Brain pericyte (primary cell): ENCODE data around the gene PRKCA.

Experiments used
- DNase-seq: peaks from one replicate; pipeline ENCODE4 v3.0.0-alpha.2; 2012; ENCODE audit warnings: low read depth, low spot score

PRKCA gene

DNA sequence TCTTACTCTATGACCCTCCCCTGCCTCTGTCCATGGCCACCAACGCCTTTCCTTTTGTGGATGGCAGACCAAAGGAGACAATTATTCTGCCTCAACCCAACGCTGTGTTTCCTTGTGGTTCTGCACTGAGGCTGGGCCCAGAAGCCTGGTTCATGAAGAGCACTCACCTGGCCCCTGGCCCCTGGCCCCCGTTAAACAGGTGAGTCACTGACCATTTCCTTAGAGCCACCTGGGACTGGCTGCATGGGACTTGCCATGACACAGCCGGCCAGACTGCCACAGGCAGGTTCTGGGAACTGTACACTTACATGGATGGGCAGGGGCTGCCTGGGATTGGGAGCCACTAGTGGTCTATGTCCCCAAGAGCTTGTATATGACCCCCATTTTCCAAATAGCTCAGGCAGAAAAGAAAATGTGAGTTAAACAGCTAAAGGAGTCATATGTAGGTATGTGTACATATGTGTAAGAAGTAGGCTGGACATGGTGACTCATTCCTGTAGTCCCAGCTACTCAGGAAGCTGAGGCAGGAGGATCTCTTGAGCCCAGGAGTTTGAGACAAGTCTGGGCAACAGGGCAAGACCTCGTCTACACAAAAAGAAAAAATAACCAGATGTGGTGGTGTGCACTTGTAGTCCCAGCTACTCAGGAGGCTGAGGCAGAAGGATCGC is 350.6 kb downstream of the PRKCA start:
- no peak for DNase-seq

DNA sequence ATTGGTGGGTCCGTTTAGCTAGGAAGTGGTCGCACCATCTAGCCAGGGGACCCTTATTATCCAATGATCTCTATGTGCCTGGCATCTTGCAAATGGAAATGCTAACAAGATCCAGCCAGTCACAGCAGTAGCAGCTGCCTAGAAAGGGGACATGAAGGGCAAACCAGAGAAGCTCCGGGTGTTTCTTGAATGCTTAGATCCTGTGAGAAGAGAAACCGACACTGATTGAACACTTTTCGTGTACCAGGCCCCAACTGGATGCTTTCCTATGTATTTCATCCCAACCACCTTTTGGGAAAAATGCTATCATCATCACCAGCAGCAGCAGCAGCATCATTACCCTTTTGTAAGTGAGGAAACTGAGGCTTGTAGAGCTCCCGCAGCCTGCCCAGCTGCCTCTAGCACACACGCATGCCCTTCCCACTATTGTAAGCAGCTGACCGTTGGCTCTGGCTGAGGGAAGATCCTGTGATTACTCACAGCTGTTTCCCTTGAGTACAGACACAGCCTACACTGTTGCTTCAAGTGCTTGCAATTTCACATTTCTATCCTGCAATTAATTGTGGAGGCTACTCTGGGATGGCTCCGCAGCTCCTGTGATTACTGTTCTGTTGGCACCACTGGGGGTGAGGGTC is 351.8 kb downstream of the PRKCA start:
- no peak for DNase-seq

DNA sequence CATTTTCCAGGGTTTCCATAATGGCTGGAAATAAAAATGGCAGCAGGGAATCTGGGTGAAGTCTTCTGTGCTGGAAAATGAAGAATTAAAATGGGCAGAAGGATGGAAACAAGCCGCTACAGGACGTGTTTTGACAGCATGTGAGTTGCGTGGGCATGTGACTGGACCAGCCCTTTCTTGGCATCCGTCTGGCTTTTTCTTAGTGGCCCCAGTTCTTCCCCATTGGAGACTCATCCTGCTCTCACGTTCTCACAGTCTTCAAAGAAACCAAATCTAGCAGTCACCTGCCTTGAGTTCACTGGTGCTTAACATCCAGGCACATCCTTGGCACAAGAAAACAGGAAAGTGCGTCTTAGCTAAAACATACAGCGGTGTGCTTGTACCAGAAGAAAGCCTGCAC is 352.4 kb downstream of the PRKCA start:
- DNase-seq, result no peak

DNA sequence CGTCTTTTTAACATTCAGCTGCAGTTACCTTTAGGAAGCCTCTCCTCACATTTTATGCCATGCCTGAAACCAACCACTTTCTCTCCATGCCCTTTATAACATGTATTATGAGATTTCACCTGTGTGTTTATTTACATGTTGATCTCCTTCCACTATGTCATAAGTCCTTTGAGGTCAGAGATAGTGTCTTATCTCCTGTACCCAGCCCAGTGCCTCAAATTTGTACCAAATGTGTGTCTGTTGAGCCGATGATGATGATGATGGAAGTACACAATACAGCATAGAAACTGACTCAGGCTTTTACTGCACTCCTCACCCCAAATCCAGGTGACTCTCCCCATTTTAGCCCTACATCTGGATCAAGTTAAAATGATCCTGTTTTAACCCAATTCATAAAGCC is 353.0 kb downstream of the PRKCA start:
- no peak for DNase-seq

DNA sequence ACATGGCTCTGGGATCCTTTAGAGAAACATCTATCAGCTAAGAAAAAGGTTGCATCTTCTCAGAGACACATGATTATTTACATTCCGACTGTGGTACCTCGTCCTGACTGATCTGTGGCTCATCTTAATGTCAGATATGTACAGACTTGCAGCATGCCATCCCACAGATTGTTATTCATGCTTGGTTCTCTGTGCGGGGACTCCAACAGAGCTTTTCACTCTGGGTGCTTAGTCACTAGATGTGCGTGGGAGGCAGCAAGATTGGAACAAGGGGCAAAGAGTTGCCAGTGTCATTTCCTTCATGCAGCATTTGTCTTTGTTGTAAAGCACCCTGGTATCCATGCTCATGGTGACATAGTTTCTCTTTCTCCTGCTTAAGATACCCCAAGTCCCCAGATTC is 353.4 kb downstream of the PRKCA start:
- DNase-seq, result no peak

DNA sequence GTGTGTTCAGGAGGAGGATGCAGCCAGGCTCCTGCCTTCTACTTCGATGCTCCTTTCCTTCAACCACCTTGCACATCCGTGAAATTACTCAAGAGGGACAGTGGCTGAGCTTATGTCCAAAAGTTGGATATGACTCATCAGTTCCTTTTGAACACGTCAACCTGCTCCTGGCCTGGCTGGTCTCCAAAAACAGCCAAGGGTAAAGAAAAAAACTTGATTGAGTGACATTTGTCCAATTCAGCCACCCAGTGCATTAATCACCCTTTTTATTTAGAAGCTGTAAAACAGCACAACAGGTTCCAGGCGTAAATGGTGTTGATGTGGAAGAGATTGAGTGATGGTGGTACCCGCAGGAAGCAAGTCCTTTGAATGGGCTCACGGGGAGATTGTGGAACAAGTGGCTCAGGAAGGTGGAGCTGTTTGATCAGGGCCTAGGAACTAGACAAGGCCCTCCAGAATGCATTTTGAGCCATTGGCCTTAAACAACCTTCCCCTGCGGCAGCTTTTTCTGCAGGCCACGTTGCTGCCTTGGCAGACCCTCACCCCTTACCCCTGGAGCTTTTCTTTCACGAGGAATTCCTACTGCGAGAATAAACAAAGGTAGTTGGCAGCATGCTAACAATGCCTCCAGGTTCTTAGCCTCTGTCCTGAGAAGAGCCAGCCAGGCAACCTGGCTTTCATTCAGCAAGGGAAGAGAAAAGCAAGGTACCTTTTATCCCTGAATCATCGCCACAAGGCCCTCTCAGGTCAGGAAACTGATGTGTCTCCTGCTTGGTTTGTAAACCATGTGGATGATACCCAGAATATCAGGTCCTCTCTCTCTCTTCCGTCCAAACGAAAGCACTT is 359.2 kb downstream of the PRKCA start:
- no peak for DNase-seq

DNA sequence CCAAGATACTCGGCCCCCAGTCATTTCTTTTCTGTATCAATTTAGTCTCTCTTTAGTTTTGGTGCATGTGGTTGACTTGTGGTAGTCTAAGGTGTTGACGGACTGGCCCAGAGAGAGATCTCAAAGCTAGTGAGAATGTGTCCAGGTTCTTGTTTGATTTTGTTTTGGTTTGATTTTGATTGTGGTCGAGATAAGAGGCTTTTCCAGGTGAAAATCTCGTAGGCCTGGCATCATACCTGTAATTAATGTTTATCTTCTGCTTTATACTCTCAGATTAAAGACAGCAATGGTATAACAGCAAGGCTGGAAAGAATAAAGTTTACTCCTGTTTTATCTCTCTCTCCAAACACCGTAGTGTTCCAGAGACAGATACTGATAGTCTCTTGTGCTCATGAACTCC is 360.1 kb downstream of the PRKCA start:
- no peak for DNase-seq

DNA sequence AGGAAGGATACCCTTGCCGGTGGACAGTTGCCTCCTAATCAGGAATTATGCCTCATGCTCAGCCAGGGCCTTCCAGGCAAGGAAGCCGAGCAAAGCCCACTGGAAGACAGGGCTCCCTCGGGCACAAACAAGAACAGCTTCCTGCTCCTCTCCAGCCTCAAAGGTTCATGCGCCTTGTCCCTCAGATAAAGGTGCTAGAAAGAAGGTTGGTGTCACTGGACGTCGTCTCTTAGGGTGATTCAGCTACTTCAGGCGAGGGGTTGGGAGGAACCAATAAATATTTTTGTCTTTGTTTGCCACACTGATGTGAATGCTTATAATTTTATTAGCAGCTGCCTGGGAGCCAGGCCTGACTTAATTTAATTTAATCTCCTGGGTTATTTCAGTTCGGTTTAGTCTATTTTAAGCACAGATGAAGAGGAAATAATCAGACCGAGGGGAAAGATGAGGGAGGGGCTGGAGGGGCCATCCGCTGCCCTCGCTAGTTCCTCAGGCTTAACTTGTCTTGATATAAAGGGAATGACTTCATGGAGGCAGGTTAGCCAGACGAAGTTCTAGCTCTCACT is 360.7 kb downstream of the PRKCA start:
- DNase-seq, result no peak

DNA sequence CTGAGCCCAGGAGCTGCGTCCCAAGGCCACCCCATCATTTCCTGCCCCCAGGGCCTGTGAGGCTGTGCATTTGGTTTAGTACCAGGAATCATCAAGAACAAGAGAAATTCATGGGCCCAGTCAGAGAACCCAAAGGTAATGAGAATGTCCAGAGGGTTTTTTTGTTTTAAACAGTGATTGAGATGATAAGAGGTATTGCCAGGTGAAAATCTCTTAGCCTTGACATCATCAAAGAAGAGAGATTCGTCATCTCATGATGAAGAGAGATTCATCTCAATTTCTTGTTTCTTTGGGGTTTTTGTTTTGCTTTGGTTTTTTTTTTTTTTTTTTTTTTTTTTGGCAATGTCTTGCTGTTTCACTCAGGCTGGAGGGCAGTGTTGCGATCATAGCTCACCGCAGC is 361.9 kb downstream of the PRKCA start:
- DNase-seq, result no peak

DNA sequence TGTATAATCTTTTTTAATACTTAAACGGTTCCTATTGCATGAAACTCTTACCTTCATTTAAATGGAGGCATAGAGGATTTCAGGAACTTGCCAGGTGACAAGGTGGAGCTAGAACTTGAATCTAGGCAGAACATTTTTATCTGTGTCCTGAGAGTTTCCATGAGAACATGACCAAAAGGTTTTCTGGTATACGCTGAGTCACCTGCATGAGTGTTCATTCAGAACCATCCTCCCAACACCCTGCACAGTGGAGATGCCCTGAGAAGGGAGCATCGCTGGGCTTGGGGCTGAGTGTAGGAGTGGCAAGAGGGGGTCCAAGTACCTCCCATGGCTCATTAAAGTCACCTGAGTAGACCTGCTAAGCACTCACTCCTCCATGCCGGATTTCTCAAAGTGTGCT is 362.8 kb downstream of the PRKCA start:
- no peak for DNase-seq

DNA sequence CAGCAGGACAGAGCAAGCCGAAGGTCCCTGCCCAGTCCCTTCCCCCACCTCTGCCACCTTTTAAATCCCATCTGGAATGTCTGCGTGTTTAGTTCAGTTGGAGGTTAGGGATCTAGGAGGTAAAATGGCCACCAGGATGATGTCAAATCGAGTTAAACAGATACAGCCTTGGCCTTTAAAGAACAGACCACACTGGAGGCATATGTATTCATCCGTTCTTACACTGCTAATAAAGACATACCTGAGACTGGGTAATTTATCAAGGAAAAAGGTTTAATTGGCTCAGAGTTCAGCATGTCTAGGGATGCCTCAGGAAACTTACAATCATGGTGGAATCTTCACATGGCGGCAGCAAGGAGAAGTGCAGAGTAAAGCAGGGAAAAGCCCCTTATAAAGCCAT is 364.7 kb downstream of the PRKCA start:
- no peak for DNase-seq

DNA sequence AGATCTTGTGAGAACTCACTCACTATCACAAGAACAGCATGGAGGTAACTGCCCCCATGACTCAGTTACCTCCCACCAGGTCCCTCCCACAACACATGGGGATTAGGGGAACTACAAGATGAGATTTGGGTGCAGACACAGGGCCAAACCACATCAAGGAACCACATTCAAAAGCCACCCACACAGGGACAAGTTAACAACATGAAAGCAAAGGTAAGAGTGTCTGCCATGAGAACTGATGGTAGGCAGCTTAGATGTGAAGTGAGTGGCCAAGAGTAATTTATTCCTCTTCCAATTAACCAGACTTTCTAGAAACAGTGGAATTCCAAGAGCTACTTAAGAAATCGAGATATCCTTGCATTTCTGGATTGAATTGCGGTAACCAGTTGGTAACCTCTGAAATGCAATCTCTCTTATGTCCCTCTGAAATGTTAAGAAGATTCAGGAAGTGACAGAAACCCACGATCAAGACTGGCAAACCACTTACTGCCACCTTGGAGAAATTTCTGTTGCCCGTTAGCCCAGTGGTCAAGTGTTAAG is 365.1 kb downstream of the PRKCA start:
- DNase-seq, result no peak

DNA sequence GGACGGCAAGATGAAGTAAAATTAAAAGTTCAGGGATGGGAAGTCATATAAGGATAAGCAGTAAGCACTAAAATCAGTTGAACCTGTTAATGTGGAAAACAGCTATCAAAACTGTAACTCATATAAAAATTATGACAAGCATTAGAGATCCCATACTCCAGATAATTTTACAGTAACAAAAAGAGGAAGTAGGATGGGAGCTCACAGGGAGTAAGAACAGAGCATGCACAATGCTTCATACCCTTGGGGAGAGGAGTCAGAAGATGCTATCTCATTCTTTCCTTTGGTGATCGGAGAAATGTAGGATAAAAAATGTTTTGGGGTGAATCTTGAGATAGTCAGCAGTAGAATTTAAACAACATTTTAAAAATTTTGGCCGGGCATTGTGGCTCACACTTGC is 367.8 kb downstream of the PRKCA start:
- DNase-seq, result no peak

DNA sequence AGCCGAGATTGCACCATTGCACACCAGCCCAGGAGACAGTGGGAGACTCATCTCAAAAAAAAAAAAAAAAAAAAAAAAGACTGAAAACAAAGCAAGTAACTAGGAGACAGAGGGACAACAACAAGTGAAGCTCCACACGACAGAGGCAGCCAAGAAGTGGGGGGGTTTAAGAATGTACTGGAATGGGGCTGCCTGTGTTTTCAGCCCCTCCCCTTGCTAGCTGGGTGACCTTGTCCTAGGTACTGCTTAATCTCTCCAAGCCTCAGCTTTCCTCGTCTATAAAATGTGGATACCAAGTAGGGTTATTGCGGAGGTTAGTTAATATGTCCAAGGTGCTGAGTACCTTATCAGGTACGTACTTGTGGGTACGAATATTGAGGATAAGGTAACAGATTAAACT is 368.7 kb downstream of the PRKCA start:
- DNase-seq, result no peak

DNA sequence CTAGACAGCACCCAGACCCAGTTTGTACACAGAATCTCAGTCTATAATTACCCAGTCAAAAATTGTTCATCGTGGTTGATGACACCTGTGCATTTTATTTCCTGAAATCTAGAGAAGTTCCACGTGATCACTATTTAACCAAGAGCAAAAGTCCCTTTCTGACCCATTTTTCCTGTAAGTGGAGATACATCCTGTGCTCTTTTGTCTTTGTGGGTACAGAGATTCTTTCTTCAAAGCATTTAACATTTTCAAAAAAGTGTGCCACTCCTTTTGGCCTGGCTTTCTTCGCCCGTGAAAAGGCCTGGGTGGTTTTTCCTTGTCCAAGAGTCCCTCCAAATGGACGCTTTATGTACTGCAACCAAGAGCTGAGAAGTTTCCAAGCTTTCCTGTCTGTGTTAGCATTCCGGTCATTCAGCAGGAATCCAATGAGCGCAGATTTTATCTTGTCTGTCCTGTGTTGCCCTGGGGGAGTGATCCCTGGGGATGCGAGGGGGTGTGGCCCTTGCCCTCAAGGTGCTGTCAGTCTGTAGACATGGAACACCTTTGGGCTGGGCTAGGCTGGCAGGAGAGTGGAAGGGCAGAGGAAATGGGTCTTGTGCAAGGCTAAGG is 371.4 kb downstream of the PRKCA start:
- DNase-seq, result peak; percentile 36

DNA sequence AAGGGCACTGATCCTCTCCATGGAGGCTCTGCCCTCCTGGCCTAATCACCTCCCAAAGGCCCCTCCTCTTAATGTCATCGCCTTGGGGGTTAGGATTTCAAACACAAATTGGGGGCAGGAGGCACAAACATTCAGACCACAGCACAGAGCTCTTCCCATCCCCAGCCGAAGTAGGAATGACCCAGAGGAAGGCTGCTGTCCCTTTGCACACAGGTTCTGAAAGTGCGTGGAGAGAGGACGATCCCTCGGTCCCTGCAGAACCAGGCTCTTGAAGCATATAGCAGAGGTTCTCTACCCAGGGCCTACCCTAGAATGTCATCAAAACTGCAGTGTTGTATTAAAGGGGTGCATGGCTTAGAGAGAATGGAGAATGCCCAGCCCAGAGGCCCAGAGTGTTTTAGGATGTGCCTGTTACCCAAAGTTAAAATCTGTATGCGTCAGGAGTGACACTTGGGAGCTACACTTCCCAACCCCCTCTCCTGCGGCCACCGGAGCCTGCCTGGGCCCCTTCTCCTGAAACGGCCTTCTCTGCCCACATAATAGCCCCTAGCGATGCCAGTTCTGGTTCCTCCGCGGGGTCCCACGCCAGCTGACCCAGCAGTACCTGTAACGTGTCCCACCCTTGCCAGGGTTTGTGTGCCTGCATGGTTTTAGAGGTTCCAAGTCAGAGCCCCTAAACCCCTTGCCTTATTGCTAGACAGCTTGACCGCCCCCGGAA is 373.0 kb downstream of the PRKCA start:
- DNase-seq, result no peak

DNA sequence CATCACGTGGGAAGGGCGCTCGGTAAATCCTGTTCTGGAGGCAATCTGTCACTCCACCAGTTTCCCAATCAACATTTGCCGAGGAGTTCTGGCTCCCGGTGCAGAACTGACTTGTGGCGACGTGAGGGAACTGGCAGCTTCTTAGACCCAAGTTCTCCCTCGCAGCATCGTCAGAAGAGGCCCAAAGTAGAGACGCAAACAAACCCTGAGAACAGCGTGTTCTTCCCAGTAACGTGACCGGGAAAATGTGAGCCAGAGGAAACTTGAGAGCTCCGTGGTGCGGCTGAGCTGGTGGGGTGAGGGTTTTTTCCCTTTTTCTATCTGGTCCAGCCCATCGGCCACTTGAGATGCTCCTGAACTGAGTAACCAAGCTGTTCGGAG is 373.6 kb downstream of the PRKCA start:
- DNase-seq, result peak; percentile 56

DNA sequence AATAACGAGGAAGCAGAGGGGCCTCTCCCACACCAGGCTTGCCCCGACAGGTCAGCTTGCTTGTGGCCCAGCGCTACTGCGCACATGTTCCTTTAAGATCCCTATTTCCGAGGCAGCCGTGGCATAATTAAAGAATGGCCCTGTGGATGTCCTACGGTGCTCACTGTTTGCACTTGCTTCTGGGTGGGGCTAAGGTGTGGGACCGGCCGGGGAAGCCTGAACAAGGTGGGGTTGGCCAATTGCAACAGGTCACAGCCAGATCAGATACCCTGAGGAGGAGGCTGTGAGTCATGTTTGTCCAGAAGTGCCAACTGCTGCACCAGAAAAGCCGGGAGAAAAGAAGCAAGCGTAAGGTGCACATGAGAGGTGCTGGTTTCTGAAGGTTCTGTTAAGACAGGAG is 374.0 kb downstream of the PRKCA start:
- no peak for DNase-seq

DNA sequence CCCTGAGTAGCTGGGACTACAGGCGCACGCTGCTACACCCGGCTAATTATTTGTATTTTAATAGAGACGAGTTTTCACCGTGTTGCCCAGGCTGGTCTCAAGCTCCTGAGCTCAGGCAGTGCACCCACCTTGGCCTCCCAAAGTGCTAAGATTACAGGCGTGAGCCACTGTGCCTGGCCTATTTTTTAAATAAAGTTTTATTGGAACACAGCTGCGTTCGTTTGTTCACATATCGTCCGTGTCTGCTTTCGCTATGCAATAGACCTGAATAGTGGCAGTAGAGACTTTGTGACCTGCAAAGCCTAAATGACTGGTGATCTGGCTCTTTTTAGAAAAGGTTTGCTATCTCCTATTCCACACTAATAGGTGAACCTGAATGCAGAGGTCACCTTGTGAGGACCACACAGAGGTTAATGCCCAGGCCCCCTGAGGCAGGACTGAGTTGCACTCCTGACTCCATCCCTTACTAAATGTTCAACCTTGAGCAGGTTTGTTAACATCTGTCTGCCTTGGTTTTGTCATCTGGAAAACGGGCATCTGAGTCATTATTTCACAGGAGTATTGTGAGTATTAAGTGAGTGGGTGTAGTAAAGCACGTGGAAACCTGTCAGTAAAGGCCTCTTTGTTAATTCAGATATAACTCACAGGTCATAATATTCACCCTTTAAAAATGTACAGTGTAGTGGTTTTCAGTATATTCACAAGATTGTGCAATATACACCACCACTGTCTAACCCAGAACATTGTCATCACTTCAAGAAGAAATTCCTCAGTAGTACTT is 375.0 kb downstream of the PRKCA start:
- no peak for DNase-seq

DNA sequence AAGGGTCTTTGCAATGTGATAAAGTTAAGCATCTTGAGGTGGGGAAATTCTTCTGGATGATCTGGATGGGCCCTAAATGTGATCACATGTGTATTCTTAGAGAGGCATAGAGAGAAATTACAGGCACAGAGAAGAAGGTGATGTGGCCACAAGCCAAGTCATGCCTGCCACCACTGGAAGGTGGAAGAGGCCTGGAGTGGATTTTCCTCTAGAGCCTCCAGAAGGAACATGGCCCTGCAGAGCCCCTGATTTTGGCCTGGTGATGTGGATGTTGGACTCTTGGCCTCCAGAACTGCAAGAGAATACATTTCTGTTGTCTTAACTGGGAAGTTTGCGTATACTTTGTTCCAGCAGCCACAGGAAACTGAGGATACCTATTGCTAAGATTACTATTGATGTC is 375.6 kb downstream of the PRKCA start:
- DNase-seq, result no peak
